Mesenchymal stem cell (in vitro differentiated cells and primary cell): ENCODE data around the gene CHCHD5. TPM values are rescaled to one million over a fixed set of nuclear protein-coding genes. Genes with fewer than 3 reads are reported as not detected.
A peak's percentile ranks its signal among the peaks of the same experiment; 100 is the strongest.

Experiments
- DNase-seq: peaks from one replicate; pipeline ENCODE4 v3.0.0-alpha.2; 2013
- H2AFZ ChIP-seq: one replicate; pipeline ENCODE4 v1.6.1; 2013; ENCODE audit warnings: low read depth, mild to moderate bottlenecking, control low read depth, inconsistent platforms, low read length, moderate library complexity
- H2AK5ac ChIP-seq: 2 replicates; pipeline ENCODE4 v1.6.1; 2013; ENCODE audit warnings: low read length, moderate library complexity, mild to moderate bottlenecking, inconsistent platforms; ENCODE audit not compliant: severe bottlenecking
- H2BK120ac ChIP-seq: one replicate; pipeline ENCODE4 v1.6.1; 2013; ENCODE audit warnings: low read depth, mild to moderate bottlenecking, inconsistent platforms, low read length, moderate library complexity
- H2BK12ac ChIP-seq, 2 experiments: one replicate each; pipeline ENCODE4 v1.6.1; 2013; ENCODE audit warnings: inconsistent platforms in 2 of 2, low read length in 2 of 2, mild to moderate bottlenecking in 2 of 2, moderate library complexity in 2 of 2, control low read depth in 1 of 2
- H2BK15ac ChIP-seq: one replicate; pipeline ENCODE4 v1.6.1; 2013; ENCODE audit warnings: mild to moderate bottlenecking, low read depth, inconsistent platforms; ENCODE audit not compliant: poor library complexity, severe bottlenecking
- H2BK5ac ChIP-seq: 2 replicates; pipeline ENCODE4 v1.6.1; 2013; ENCODE audit warnings: low read depth, mild to moderate bottlenecking, low read length, control low read depth, inconsistent platforms; ENCODE audit not compliant: poor library complexity, severe bottlenecking
- H3K14ac ChIP-seq, 2 experiments: one replicate each; pipeline ENCODE4 v1.6.1; 2013; ENCODE audit warnings: inconsistent platforms in 2 of 2, low read length in 2 of 2, control low read depth in 1 of 2, mild to moderate bottlenecking in 1 of 2, moderate library complexity in 1 of 2
- H3K18ac ChIP-seq, 2 experiments: one replicate each; pipeline ENCODE4 v1.6.1; 2013; ENCODE audit warnings: inconsistent platforms in 2 of 2, low read length in 2 of 2, control low read depth in 1 of 2, low read depth in 1 of 2, mild to moderate bottlenecking in 1 of 2
- H3K23ac ChIP-seq, 2 experiments: one replicate each; pipeline ENCODE4 v1.6.1; 2013; ENCODE audit warnings: inconsistent platforms in 2 of 2, low read length in 2 of 2, mild to moderate bottlenecking in 2 of 2, moderate library complexity in 2 of 2, control low read depth in 1 of 2
- H3K27ac ChIP-seq: 2 replicates; pipeline ENCODE4 v1.5.1; 2013; ENCODE audit warnings: mild to moderate bottlenecking, moderate library complexity, low read length, control low read depth, inconsistent platforms; ENCODE audit not compliant: poor library complexity, severe bottlenecking
- H3K27me3 ChIP-seq, 2 experiments: 2 replicates each; pipeline versions ENCODE4 v1.6.1 to v1.7.0; 2013; ENCODE audit warnings: low read length in 2 of 2, mild to moderate bottlenecking in 2 of 2, moderate library complexity in 2 of 2, control low read depth in 1 of 2, inconsistent platforms in 1 of 2; ENCODE audit not compliant: control insufficient read depth in 1 of 2, insufficient read depth in 1 of 2
- H3K36me3 ChIP-seq, 2 experiments: 2 replicates each; pipeline versions ENCODE4 v1.6.1 to v1.7.0; 2013; ENCODE audit warnings: low read length in 2 of 2, control low read depth in 1 of 2, inconsistent platforms in 1 of 2, low read depth in 1 of 2, mild to moderate bottlenecking in 1 of 2; ENCODE audit not compliant: insufficient read depth in 2 of 2, control insufficient read depth in 1 of 2
- H3K4ac ChIP-seq, 2 experiments: one replicate each; pipeline ENCODE4 v1.6.1; 2013; ENCODE audit warnings: inconsistent platforms in 2 of 2, low read length in 2 of 2, mild to moderate bottlenecking in 2 of 2, moderate library complexity in 2 of 2, control low read depth in 1 of 2, low read depth in 1 of 2
- H3K4me1 ChIP-seq: 2 replicates; pipeline ENCODE4 v1.6.1; 2013; ENCODE audit warnings: low read depth, low read length, control low read depth; ENCODE audit not compliant: control insufficient read depth, insufficient read depth
- H3K4me2 ChIP-seq: 2 replicates; pipeline ENCODE4 v1.6.1; 2013; ENCODE audit warnings: low read length, mild to moderate bottlenecking, inconsistent platforms; ENCODE audit not compliant: poor library complexity, severe bottlenecking
- H3K4me3 ChIP-seq, 2 experiments: 2 replicates each; pipeline versions ENCODE4 v1.5.1 to v1.7.0; 2013; ENCODE audit warnings: low read length in 2 of 2, mild to moderate bottlenecking in 2 of 2, control low read depth in 1 of 2, low read depth in 1 of 2; ENCODE audit not compliant: insufficient read depth in 1 of 2
- H3K79me1 ChIP-seq: replicated peaks from 2 replicates; pipeline ENCODE4 v1.6.1; 2013; ENCODE audit warnings: mild to moderate bottlenecking, control low read depth, low read length, inconsistent platforms; ENCODE audit not compliant: poor library complexity, severe bottlenecking
- H3K9ac ChIP-seq: 2 replicates; pipeline ENCODE4 v1.7.0; 2013; ENCODE audit warnings: mild to moderate bottlenecking, low read length, moderate library complexity
- H3K9me3 ChIP-seq: 2 replicates; pipeline ENCODE4 v1.7.0; 2013; ENCODE audit warnings: mild to moderate bottlenecking, low read length; ENCODE audit not compliant: control insufficient read depth
- H4K8ac ChIP-seq: one replicate; pipeline ENCODE4 v1.6.1; 2013; ENCODE audit warnings: inconsistent platforms, mild to moderate bottlenecking, low read length, moderate library complexity
- H4K91ac ChIP-seq: one replicate; pipeline ENCODE4 v1.6.1; 2013; ENCODE audit warnings: mild to moderate bottlenecking, low read length, inconsistent platforms
- WGBS: methylation state at CpG from one replicate; pipeline ENCODE4 v1.1.7; 2013; ENCODE audit warnings: mixed read lengths; 5-methylcytosine and 5-hydroxymethylcytosine counted together
- small RNA-seq: library from polyadenylated mRNA; stranded (forward); fragments of <200 nt; extraction: miRNeasy Mini kit (QIAGEN cat#:217004); gene quantifications from one replicate; pipeline ENCODE3, GENCODE V24; 2013; ENCODE audit warnings: low read depth

CHCHD5 gene

GRCh38 chr2:112634874-112635157 lies 50.4 kb downstream of the CHCHD5 start:
- Histone ChIP-seq H3K18ac (no peak overlapping the region), H2AFZ (no peak overlapping the region), H3K4ac (peak overlapping the region in 1 of 2 experiments; percentile 37), H3K9ac (no peak overlapping the region), H2BK12ac (no peak overlapping the region), H3K4me1 (peaks cover 33% of the 10 kb centered on the region), H3K4me3 (no peak overlapping the region), H3K36me3 (no peaks in the 10 kb centered on the region), H2BK5ac (no peak overlapping the region), H3K14ac (no peak overlapping the region), H3K4me2 (no peak overlapping the region), H4K8ac (no peak overlapping the region), H2BK120ac (no peak overlapping the region), H3K79me1 (no peaks in the 10 kb centered on the region), H2AK5ac (no peak overlapping the region), H3K27me3 (no peaks in the 10 kb centered on the region), H2BK15ac (no peak overlapping the region), H3K27ac (no peak overlapping the region), H4K91ac (no peak overlapping the region), H3K9me3 (no peaks in the 10 kb centered on the region), H3K23ac (no peak overlapping the region)
- no peak for DNase-seq
- WGBS, result 96% methylated on average over 6 of the region's 6 CpGs

- WGBS, result 78% methylated on average over 7 of the region's 7 CpGs
- H3K27me3 ChIP-seq, result no peaks in the 10 kb centered on the region
- H3K4me1 ChIP-seq, result peaks cover 37% of the 10 kb centered on the region
- peak overlapping the region in 1 of 2 experiments; percentile 47 for H2BK12ac ChIP-seq
- no peak overlapping the region for H3K14ac ChIP-seq
- no peaks in the 10 kb centered on the region for H3K36me3 ChIP-seq
- no peak overlapping the region for H4K91ac ChIP-seq
- H2BK15ac ChIP-seq, result no peak overlapping the region
- no peak overlapping the region for H2AK5ac ChIP-seq
- H3K27ac ChIP-seq, result no peak overlapping the region
- no peak overlapping the region for H3K4ac ChIP-seq
- H4K8ac ChIP-seq, result no peak overlapping the region
- no peak overlapping the region for H3K9ac ChIP-seq
- DNase-seq, result no peak
- no peak overlapping the region for H2AFZ ChIP-seq
- no peak overlapping the region for H3K4me2 ChIP-seq
- H3K4me3 ChIP-seq, result no peak overlapping the region
- H2BK120ac ChIP-seq, result no peak overlapping the region
- no peaks in the 10 kb centered on the region for H3K9me3 ChIP-seq
- H3K18ac ChIP-seq, result peak overlapping the region in 1 of 2 experiments; percentile 18
- H3K79me1 ChIP-seq, result no peaks in the 10 kb centered on the region
- H3K23ac ChIP-seq, result no peak overlapping the region
- H2BK5ac ChIP-seq, result no peak overlapping the region
Observed at GRCh38 chr2:112636605-112637288, 52.3 kb downstream of the CHCHD5 start.

- no peak overlapping the region for H3K14ac ChIP-seq
- H4K91ac ChIP-seq, result no peak overlapping the region
- no peak overlapping the region for H3K18ac ChIP-seq
- no peak overlapping the region for H2AFZ ChIP-seq
- H3K79me1 ChIP-seq, result no peaks in the 10 kb centered on the region
- no peak overlapping the region for H3K4me2 ChIP-seq
- H2BK5ac ChIP-seq, result no peak overlapping the region
- H3K36me3 ChIP-seq, result no peaks in the 10 kb centered on the region
- H2BK12ac ChIP-seq, result no peak overlapping the region
- peaks cover 32% of the 10 kb centered on the region for H3K4me1 ChIP-seq
- no peak overlapping the region for H3K27ac ChIP-seq
- no peak overlapping the region for H2BK15ac ChIP-seq
- no peak overlapping the region for H3K4ac ChIP-seq
- H3K4me3 ChIP-seq, result no peak overlapping the region
- H3K9ac ChIP-seq, result no peak overlapping the region
- H2BK120ac ChIP-seq, result no peak overlapping the region
- H2AK5ac ChIP-seq, result no peak overlapping the region
- no peaks in the 10 kb centered on the region for H3K9me3 ChIP-seq
- H3K27me3 ChIP-seq, result no peaks in the 10 kb centered on the region
- H4K8ac ChIP-seq, result no peak overlapping the region
- no peak overlapping the region for H3K23ac ChIP-seq
- no peak for DNase-seq
- 100% methylated on average over 3 of the region's 4 CpGs for WGBS
Observed at GRCh38 chr2:112637289-112637660, 52.9 kb downstream of the CHCHD5 start.

Small RNAs within 50 kb of the gene (small RNA-seq; reads per million reads assigned to genes)
- not detected for gene RF00019
